NCI-H1436 (cell line): ENCODE measurements around the gene GRM7.

ENCODE experiments used
- DNase-seq: peaks from one replicate; lab custom pipeline; 2025; lab: John Stamatoyannopoulos, UW

GRM7 gene

GRCh38 chr3:7241584-7242302, 380.8 kb downstream of the GRM7 start:
- no peak for DNase-seq

DNA sequence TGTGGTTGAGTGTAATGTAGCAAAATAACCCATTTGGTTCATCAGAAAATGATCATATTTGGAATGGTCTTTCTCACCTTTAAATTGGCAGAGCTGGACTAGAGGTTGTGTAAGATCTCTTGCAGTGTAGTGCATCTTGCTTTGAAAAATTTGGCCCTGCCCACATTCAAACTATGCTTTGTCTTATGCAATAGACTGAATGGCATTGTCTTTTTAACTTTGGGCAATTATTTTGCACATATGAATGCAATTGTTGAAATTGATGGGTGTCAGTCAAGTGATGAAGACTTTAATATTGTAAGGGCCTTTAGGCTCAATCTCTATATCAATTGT, 381.4 kb downstream of the GRM7 start:
- DNase-seq: no peak

GRCh38 chr3:7249493-7250076, 388.7 kb downstream of the GRM7 start:
- DNase-seq: no peak

- DNase-seq: no peak
Measured at GRCh38 chr3:7254251-7254650, 393.3 kb downstream of the GRM7 start.

DNA sequence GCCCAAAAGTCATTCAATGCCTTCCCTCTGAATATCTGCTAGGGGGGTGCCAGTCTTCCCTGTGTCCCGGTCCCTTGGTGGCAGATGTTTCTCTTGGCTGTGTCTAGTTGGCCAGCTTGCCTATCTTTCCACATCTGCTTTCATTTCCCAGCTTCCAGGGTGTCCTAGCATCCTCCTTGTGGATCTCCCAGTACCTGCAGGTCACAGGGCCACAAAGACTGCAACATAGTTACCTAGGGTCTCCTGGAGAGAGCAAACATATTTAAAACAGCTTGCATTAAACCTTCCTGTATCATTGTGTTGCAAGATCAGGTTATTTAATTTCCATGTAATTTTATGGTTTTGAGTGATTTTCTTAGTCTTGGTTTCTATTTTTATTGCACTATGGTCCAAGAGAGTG, 400.1 kb downstream of the GRM7 start:
- no peak for DNase-seq

GRCh38 chr3:7263347-7264195, 402.7 kb downstream of the GRM7 start:
- DNase-seq: no peak

DNA sequence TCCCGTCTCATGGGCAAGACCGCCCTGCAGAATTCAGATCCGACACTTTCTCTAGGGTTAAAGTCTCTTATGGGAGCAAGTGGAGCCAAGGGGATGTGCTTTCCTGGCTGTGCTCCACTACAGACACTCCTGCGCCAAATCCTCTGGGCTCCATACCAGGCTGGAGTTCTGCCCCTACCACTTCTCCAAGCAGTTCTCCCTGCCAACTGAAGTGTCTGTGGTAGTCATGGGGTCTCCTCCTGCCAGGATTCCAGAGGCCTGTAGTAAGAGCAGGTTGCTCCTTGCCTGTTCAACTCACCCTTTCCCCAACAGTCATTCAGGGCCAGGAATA, 403.2 kb downstream of the GRM7 start:
- no peak for DNase-seq

DNA sequence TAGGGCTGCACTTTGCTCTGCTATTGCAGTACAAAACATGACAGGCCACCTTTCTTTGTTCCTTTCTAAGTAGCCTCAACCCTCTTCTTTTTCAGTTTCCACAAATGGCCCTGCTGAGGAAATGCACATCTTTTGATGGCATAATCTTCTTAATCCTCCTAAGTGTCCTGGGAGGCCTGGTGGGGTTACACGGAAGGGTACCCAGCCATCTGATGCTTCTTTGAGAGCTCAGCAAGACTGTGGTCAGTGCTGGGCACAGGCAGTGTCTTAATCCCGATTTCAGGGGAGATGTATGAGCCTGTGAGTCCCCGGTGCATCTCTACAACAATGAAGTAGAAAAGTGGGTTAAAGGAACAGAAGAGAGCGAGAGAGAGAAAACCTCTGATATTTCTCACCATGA, 404.8 kb downstream of the GRM7 start:
- no peak for DNase-seq

- no peak for DNase-seq
Measured at GRCh38 chr3:7266551-7266950, 405.6 kb downstream of the GRM7 start.

GRCh38 chr3:7270731-7271130, 409.8 kb downstream of the GRM7 start:
- DNase-seq: no peak

- no peak for DNase-seq
Measured at GRCh38 chr3:7271631-7272030, 410.7 kb downstream of the GRM7 start.

DNA sequence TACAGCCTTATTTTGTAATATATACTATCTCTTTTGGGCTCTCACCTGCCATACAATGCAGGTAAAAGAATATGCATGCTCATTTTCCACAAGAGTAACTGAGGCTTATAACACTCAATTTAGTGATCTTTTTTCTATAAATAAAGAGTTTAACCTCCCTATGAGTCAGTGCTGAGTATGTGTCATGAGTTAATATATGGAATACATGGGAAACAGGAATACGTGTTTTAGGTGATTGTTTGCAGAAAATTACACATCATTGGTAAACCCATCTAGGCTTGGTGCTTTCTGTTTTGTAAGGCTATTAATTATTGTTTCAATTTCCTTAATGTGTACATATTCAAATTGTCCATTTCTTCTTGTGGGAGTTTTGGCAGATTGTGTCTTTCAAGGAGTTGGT, 411.3 kb downstream of the GRM7 start:
- no peak for DNase-seq

GRCh38 chr3:7275396-7275795, 414.5 kb downstream of the GRM7 start:
- DNase-seq: no peak

DNA sequence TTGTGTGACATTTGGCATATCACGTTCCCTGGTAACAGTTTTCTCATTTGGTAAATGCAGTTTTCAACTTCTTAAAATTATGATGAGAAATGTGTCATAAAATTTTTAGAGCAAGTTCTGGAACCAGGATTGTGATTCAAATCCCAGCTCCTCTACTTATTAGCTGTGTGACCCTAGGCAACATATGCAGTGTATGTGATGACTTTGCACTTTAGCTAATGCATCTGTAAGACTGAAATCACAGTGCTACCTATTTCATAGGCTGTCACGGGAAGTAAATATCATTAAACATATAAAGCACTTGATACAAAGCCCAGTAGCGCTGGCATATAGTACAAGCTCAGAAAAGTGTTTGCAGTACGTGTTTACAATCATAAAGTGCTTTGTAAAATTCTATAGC, 419.4 kb downstream of the GRM7 start:
- DNase-seq: no peak

- no peak for DNase-seq
Measured at GRCh38 chr3:7282988-7283387, 422.1 kb downstream of the GRM7 start.

- no peak for DNase-seq
Measured at GRCh38 chr3:7285505-7285904, 424.6 kb downstream of the GRM7 start.

DNA sequence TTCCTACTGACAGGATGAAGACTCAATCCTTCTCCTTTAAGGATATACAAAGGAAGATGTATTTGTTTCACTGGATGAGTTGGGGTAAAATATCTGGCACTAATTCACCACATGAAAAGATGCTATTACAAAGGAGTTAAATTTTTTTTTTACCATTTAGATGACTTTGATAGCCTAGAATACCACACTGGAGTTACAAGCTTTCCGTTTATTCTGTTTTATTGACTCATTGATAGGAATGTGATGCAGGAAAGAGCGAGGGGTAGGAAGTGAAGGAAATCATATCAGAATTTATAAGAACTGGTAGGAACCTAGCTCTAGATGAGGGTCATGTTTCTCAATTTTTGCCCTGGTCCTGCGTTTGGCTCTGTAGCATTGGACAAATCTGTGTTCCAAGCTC, 427.2 kb downstream of the GRM7 start:
- no peak for DNase-seq

- no peak for DNase-seq
Measured at GRCh38 chr3:7289121-7289520, 428.2 kb downstream of the GRM7 start.

- DNase-seq: no peak
Measured at GRCh38 chr3:7290077-7290825, 429.3 kb downstream of the GRM7 start.

DNA sequence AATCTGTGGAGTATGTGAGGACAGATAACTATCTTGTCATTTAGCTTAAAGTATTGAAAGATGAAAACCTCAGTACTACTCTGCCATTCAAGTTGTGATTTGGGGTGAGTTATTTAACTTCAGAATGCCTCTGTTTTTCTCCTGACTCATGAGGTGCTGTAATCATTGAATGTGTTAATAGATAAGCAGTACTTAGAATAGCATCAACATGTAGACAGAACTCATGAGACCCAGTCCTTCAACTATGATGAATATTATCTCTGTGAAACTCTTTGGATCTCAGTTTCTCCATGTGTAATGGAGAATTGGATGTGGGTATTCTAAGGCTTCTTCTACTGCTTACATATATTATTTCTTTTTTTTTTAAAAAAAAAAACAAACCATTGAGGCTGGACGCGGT, 431.4 kb downstream of the GRM7 start:
- DNase-seq: no peak

- DNase-seq: no peak
Measured at GRCh38 chr3:7293286-7293685, 432.4 kb downstream of the GRM7 start.

- no peak for DNase-seq
Measured at GRCh38 chr3:7305561-7305960, 444.6 kb downstream of the GRM7 start.

- no peak for DNase-seq
Measured at GRCh38 chr3:7306901-7307300, 446.0 kb downstream of the GRM7 start.
